Naive B cell (primary cell): ENCODE data around the gene CTDSPL. TPM values are rescaled to one million over a fixed set of nuclear protein-coding genes. Genes with fewer than 3 reads are reported as not detected.

ENCODE experiments used
- ATAC-seq, 2 donors: fragments of 150-1000 bp; cut with Tn5 transposase; 2 replicates each; pipeline ENCODE4 v1.10.0; 2021; ENCODE audit warnings: low read depth in 2 of 2, mild to moderate bottlenecking in 2 of 2, moderate library complexity in 2 of 2
- DNase-seq: peaks from one replicate; pipeline ENCODE4 v3.0.0; 2022
- H3K27ac Mint-ChIP-seq, 6 donors: one replicate each; pipeline ENCODE4 v1.8.0; 2020 to 2022; ENCODE audit warnings: mild to moderate bottlenecking in 6 of 6, mixed read lengths in 6 of 6, moderate library complexity in 5 of 6, inconsistent platforms in 2 of 6
- H3K27me3 Mint-ChIP-seq, 3 donors: one replicate each; pipeline ENCODE4 v1.8.0; 2021 to 2022; ENCODE audit warnings: mixed read lengths in 3 of 3, mild to moderate bottlenecking in 1 of 3
- H3K36me3 Mint-ChIP-seq, 2 donors: one replicate each; pipeline ENCODE4 v1.8.0; 2020 to 2022; ENCODE audit warnings: mixed read lengths in 2 of 2, inconsistent platforms in 1 of 2, mild to moderate bottlenecking in 1 of 2
- H3K4me1 Mint-ChIP-seq, 3 donors: one replicate each; pipeline ENCODE4 v1.8.0; 2020 to 2022; ENCODE audit warnings: mixed read lengths in 3 of 3, inconsistent platforms in 1 of 3, mild to moderate bottlenecking in 1 of 3, moderate library complexity in 1 of 3
- H3K4me3 Mint-ChIP-seq, 8 donors: one replicate each; pipeline ENCODE4 v1.8.0; 2020 to 2022; ENCODE audit warnings: mild to moderate bottlenecking in 8 of 8, mixed read lengths in 8 of 8, moderate library complexity in 8 of 8, inconsistent platforms in 2 of 8
- H3K9me3 Mint-ChIP-seq, 7 donors: one replicate each; pipeline ENCODE4 v1.8.0; 2020 to 2022; ENCODE audit warnings: mixed read lengths in 7 of 7, mild to moderate bottlenecking in 5 of 7, inconsistent platforms in 2 of 7, moderate library complexity in 1 of 7
- polyA plus RNA-seq, 6 donors: library from polyadenylated mRNA; unstranded; fragments of 300-500 nt; fragmentation: Illumina TruSeq; gene quantifications; one replicate each; pipeline ENCODE4 v1.2.3, GENCODE V29; 2021; ENCODE audit warnings: low read depth in 6 of 6

CTDSPL gene
- polyA plus RNA-seq, 6 donors from 2014 or later: 0.15 to 0.70 (median 0.31) TPM; not detected in 3

DNA sequence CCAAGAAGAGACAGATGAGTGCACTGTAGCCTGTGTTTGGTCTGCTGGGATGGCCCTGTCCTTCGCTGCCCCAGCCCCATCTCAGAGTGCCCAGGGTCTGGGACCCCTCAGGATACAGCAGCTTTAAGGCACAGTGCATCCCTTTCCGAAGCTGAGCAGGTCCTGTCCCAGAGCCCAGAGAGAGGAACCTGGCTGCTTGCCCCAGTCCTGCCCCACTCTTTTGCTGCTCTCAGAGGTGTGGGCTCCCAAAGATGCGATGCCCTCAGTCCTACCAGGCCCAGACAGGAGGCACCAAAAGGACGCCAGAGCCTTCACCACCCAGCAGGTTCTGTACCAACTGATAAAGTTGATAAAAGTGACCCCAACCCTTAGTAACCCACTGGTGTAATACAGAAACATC lies 159.5 kb downstream of the CTDSPL start:
- no peaks in the 10 kb centered on the region for H3K27me3 Mint-ChIP-seq
- H3K27ac Mint-ChIP-seq: peak overlapping the region in 3 of 6 donors; percentile 13 to 46 (median 40)
- peaks cover 0 to 10% of the 10 kb centered on the region in 2 donors for H3K36me3 Mint-ChIP-seq
- H3K9me3 Mint-ChIP-seq: peaks cover 0 to 5% (median under 1%) of the 10 kb centered on the region in 7 donors
- ATAC-seq (no peak), DNase-seq (no peak)
- H3K4me3 Mint-ChIP-seq: no peak overlapping the region
- peaks cover 19 to 25% (median 24%) of the 10 kb centered on the region in 3 donors for H3K4me1 Mint-ChIP-seq

DNA sequence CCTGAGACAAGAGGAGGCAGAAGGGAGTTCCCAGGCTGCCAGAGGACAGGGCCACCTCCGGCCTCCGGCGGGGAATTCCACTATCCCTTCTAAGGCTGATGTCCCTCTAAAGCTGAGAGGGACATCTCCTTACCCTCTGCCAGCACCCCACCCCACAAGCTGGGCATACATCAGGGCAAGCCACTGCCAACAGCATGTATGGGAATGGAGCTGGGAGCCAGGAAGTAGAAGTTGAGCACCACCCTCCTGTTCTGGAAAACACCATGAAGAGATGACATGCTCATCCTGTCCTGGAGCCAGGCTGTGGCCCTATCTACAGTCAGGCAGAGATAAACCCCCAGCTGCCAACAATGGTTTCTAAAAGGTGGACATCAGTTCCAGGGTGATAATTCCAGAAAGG lies 160.6 kb downstream of the CTDSPL start:
- DNase-seq (no peak), ATAC-seq (no peak)
- peak overlapping the region in 3 of 6 donors; percentile 64 to 76 (median 65) for H3K27ac Mint-ChIP-seq
- peak overlapping the region in 1 of 8 donors; percentile 92 for H3K4me3 Mint-ChIP-seq
- no peaks in the 10 kb centered on the region for H3K36me3 Mint-ChIP-seq
- H3K9me3 Mint-ChIP-seq: no peaks in the 10 kb centered on the region
- H3K27me3 Mint-ChIP-seq: no peaks in the 10 kb centered on the region
- peaks cover 19 to 25% (median 24%) of the 10 kb centered on the region in 3 donors for H3K4me1 Mint-ChIP-seq

DNA sequence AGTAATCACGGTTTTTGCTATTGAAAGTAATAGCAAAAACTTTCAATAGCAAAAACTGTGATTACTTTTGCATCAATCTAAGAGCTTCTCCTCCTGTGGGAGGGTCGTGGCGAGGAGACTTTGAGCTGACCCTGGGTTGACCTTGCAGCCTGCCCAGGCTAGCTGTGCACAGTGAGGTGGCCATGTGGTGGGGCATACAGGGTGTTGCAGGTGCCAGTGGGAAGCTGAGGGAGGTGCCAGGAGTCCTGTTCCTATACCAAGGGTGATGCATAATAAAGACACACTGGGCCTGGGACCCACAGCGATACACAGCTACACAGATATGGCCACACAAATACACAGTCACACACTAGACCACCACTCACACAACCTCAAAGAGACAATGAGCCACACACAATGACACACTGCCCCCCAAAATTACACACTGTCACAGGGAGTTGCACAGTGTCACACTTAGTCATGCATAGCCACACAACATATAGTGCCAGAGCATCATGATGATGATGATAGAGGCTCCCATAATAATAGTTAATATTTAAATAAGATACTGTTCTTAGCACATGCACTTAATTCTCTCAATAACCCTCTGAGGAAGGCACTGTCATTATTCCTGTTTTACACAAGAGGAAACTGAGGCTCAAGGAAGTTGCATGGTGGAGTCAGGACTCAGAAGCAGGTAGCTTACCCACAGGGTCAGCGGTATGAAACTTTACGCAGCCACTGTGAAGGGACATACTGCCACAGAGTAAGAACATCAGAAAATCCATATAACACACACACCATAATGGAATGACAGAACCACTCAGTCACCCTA lies 161.4 kb downstream of the CTDSPL start:
- Mint-ChIP-seq H3K9me3 (no peaks in the 10 kb centered on the region), H3K36me3 (no peaks in the 10 kb centered on the region), H3K4me3 (peak overlapping the region; percentile 87 to 99 (median 99)), H3K27ac (peak overlapping the region in 5 of 6 donors; percentile 49 to 100 (median 94)), H3K4me1 (peaks cover 19 to 26% (median 24%) of the 10 kb centered on the region in 3 donors), H3K27me3 (peaks cover 0 to 1% (median under 1%) of the 10 kb centered on the region in 3 donors)
- DNase-seq (no peak), ATAC-seq (no peak)

DNA sequence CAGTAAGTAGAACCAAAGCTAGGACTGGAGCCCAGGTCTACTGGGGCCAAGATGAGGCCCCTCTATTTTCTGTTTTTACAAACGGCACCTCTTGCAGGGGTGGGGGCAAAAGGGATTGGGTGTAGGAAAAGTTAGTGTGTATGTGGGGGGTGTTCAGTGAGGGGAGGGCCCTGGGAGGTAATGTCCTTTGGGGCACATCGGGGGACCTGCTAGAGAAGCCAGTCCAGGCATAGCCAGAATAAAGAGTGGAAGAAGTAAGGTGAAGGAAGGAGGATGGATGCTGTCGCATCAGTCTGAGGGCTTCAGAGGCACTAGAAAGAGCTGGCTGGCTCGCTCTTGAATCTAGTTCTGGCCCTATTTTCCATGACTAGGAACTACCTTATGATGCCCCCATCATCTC lies 165.2 kb downstream of the CTDSPL start:
- Mint-ChIP-seq H3K9me3 (peaks cover 0 to 2% (median 0%) of the 10 kb centered on the region in 7 donors), H3K27ac (peak overlapping the region in 1 of 6 donors; percentile 60), H3K36me3 (peaks cover 0 to 8% of the 10 kb centered on the region in 2 donors), H3K4me3 (peak overlapping the region in 3 of 8 donors; percentile 44 to 84 (median 47)), H3K4me1 (peaks cover 19 to 34% (median 31%) of the 10 kb centered on the region in 3 donors), H3K27me3 (peaks cover 10 to 31% (median 24%) of the 10 kb centered on the region in 3 donors)
- ATAC-seq (no peak), DNase-seq (no peak)

DNA sequence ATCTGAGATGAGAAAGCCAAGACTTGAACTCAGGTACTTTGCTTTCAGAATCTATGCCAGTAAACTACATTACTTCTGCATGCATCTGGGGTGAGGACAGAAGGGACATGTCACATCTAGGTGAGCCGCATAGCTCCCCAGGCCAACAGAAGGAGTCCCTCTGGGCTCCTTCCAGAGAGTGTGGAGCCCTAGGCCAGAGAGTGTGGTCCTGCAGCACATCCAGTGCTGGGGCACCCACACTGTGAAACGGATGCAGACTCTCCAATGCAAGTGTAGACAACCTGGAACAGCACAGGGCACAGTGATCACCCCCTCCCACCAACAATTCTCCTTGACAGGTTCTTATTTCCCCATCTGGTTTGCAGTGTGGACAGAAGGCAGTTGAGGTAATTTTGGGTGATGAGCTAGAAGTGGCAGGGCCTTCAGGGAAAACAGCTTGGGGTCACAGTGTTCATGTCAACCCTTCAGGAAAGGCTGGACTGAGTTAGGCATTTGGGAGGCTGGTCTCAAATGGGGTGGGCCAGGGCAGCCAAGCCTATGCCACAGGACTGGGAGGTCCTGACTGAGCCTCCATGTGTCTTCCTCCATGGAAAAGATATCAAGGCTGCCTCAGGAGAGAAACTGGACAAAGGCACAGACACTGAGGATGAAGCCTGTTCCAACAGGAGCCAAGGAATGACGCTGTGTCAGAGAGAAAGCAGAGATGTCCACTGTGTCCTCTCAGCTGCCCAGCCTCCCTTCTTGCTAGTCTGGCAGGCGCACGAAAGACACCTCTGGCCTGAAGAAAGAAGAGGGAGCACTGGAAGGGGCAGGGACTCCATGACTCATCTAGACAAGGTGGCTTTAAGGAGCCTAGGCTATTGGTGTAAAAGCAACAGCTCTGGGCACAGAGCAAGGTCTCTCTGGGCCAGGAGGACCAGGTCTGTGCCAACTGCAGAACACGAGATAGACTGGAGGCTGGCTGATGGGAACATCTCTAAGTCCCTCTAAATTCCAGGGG lies 166.1 kb downstream of the CTDSPL start:
- H3K4me3 Mint-ChIP-seq: peak overlapping the region in 7 of 8 donors; percentile 67 to 84 (median 76)
- H3K27ac Mint-ChIP-seq: no peak overlapping the region
- H3K36me3 Mint-ChIP-seq: peaks cover 0 to 8% of the 10 kb centered on the region in 2 donors
- ATAC-seq: no peak
- peaks cover 0 to 2% (median 0%) of the 10 kb centered on the region in 7 donors for H3K9me3 Mint-ChIP-seq
- peaks cover 19 to 34% (median 31%) of the 10 kb centered on the region in 3 donors for H3K4me1 Mint-ChIP-seq
- peaks cover 17 to 40% (median 33%) of the 10 kb centered on the region in 3 donors for H3K27me3 Mint-ChIP-seq
- DNase-seq: no peak

DNA sequence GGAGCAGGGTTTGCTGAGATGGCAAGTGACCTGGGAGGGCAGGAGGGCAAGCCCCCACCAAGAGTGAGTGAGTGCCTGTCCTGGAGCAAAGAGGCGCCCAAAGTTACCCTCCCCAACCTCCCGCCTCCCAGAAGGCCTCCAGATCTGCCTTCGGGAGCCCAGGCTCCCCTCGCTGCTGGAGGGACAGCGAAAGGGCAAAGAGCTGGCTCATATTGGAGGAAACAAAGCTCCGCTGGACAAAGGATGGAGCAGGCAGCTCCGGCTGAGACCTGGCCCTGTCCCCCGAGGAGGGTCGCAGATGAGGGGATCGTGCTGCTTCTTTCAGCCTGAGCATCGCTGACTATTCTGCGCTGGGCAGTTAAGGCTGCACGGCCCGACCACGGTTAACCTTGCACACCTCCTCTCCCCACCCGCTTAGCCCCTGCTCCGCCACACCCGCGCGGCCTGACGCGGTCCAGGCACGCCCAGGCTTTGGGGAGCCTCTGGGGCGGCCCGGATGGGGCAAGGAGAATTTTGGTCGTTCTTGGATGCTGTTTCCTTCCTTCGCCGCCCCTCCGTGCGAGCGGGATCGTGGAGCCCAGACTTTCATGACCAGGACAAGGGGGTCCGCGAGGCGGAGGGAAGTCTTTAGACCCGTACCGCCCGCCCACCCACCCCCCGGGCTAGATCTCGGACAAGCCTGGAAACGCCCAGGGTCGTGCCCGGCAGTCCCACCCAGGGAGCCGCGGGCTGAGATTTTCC lies 167.1 kb downstream of the CTDSPL start:
- Mint-ChIP-seq H3K4me3 (peak overlapping the region; percentile 61 to 84 (median 76)), H3K27me3 (peaks cover 25 to 50% (median 44%) of the 10 kb centered on the region in 3 donors), H3K4me1 (peaks cover 15 to 30% (median 25%) of the 10 kb centered on the region in 3 donors), H3K27ac (no peak overlapping the region), H3K9me3 (peaks cover 0 to 2% (median 0%) of the 10 kb centered on the region in 7 donors), H3K36me3 (peaks cover 0 to 19% of the 10 kb centered on the region in 2 donors)
- DNase-seq (no peak), ATAC-seq (no peak)

DNA sequence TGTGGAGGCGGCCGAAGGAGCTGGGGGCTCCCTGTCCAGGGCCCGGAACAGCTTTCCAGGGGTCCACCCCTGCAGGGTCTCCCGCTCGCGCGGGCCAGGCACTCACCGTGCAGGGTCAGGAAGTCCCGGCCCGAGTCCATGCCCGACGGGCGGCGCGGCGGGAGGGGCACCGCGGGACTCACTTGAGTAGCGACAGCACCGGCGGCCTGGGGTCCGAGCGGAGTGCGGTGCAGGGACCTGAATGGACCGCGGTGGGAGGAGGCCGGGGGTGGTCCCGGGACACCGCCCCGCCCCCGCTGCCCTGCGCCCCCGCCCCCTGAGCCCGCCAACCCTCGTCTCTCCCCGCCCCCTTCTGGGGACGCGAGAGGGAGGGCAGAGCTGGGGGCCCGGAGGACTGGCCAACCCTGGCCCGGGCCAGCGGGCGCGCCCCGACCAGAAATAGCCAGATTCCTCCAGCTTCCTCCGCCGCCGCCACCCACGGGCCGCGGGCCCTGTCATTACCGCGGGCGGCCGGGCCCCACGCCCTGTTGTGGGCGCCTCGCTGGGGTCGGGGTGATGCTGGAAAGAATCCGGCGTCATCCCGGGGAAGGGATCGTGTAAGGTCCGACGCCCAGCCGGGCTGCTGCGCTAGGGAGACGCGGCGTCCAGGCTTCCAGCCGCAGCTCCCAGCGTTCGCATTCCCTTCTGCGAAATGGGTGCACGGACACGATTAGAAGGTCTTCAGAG lies 167.9 kb downstream of the CTDSPL start, which contains the start of gene PLCD1:
Gene PLCD1, minus strand, starts transcription at position 243 of the 726 bp plus-strand sequence. Its CDS starts 103 bp downstream, at position 140.
- Mint-ChIP-seq H3K4me3 (peak within 1 kb of the TSS; percentile 67 to 84 (median 76)), H3K9me3 (peaks cover 0 to 2% (median 0%) of the 10 kb centered on the region in 7 donors), H3K36me3 (peaks cover 0 to 19% of the 10 kb centered on the region in 2 donors), H3K4me1 (peaks cover 13 to 25% (median 19%) of the 10 kb centered on the region in 3 donors), H3K27me3 (peaks cover 27 to 55% (median 49%) of the 10 kb centered on the region in 3 donors), H3K27ac (peak within 1 kb of the TSS in 1 of 6 donors; percentile 49)
- DNase-seq: peak; percentile 24
- no peak for ATAC-seq

DNA sequence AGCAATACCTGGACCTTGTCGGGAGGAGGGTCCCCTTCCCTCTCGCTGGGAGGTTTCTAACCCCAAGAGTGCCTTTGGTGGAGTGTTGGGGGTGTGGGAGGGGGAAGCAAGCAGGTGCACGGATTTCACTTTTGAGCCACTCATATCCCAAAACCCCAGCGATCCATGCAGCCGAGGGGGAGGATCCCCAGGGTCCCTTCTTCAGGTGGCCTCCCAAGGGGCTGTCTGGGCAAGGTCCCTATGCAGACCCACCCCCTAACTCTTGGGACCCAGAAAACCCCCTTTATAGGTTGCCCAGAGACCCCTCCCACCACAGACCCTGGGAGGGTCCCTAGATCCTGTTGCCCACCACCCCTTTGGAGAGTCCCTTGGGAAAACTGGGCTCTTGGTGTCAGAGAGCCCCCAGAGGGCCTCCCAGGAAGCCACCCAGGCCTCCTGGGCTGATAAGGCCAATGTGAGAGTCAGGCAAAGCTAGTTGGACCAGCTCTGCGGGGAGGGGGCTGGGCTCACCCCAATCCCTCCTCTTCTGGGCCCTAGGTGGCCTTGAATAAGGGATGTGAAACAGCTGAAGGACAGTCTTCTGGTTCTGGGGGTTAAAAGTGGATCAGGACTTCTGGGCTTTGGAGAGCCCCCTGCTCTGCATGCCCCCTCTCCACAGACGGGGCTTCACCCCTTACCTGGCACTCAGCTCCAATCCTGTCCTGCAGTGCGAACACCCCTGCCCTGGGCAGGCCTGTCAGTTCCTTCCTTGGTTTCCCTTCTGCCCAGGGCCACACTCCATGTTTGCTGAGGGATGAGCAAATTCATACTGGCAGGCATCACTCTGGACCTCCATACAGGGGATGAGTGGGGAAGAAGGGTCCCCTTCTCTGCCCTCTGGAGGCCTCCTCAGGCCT lies 168.7 kb downstream of the CTDSPL start:
- peaks cover 31 to 58% (median 51%) of the 10 kb centered on the region in 3 donors for H3K27me3 Mint-ChIP-seq
- peaks cover 0 to 19% of the 10 kb centered on the region in 2 donors for H3K36me3 Mint-ChIP-seq
- H3K9me3 Mint-ChIP-seq: peaks cover 0 to 2% (median 0%) of the 10 kb centered on the region in 7 donors
- H3K27ac Mint-ChIP-seq: peak overlapping the region in 1 of 6 donors; percentile 49
- DNase-seq: no peak
- peaks cover 7 to 19% (median 12%) of the 10 kb centered on the region in 3 donors for H3K4me1 Mint-ChIP-seq
- peak overlapping the region; percentile 10 to 77 (median 67) for H3K4me3 Mint-ChIP-seq
- ATAC-seq: no peak

DNA sequence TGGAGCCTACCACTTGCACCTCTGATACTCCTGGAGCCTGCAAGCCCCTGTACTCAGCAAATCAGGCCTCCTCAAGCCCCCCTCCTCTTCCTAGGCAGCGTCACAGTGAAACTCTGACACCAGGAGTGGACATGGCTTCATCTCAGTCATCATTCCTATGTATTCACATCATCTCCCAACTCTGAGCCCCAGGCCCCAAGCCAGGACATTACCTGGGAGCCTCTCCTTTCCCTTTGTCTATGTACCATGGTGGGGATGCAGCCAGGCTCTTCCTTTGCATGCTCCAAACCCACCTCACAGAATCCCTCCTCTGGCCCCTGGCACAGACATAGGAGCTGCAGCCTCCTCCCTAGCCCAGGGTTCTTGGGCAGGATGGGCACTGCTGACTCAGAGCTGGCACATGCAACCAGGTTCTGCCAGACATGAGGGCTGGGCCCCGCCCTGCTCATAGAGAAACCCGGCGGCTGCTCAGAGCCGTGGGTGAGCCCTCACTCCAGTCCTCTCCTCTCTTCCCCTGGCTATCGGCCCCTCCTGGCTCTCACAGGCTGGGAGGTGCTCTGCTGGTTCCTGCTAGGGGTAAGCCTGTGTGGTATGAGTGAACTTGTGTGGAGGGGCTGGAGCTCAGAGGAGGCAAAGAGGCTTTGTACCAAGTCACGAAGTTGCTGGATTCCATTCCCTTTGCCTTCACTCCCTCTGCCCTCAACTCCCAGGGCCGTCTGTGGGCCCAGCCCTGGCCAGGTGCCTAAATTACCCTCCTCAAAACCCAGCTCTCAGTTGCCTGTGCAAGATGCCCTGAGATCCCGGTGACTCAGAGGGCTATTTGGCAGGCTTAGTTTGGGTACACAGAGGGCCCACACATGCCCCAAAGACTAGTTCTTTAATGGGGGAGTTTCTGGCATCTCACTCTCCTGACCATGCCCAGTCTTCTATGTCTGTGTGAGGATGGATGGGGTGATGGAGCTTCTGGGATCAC lies 169.6 kb downstream of the CTDSPL start:
- Mint-ChIP-seq H3K27me3 (peaks cover 31 to 58% (median 51%) of the 10 kb centered on the region in 3 donors), H3K27ac (peak overlapping the region in 1 of 6 donors; percentile 86), H3K4me3 (peak overlapping the region in 5 of 8 donors; percentile 28 to 77 (median 70)), H3K36me3 (peaks cover 0 to 19% of the 10 kb centered on the region in 2 donors), H3K9me3 (peaks cover 0 to 2% (median 0%) of the 10 kb centered on the region in 7 donors), H3K4me1 (peaks cover 0 to 14% (median 6%) of the 10 kb centered on the region in 3 donors)
- no peak for DNase-seq
- no peak for ATAC-seq

DNA sequence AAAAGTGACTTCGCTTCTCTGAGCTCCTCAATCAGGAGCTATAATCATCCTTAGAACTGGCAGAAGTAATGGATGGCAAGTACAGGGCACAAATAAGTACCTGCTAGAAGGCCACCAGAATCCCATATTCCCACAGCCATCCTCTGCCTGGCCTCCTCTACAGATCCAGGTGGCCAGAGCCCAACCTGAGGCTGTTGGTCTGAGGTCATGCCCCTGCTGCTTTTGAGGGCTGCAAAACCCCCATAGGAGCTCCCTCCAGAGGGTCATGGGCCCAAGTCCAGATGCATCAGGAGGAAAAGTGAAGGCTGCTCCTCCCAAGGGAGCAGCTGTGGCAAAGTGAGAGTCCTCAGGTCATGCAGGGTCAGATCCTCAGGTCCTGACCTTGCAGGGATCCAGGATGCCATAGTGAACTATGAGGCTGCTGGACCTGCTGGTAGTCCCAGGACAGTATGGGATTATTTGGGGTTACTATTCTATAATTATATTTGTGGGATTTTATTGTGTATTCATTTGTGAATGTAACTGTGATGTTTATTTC lies 170.7 kb downstream of the CTDSPL start:
- Mint-ChIP-seq H3K4me1 (peaks cover 0 to 14% (median 8%) of the 10 kb centered on the region in 3 donors), H3K4me3 (no peak overlapping the region), H3K27me3 (peaks cover 31 to 58% (median 51%) of the 10 kb centered on the region in 3 donors), H3K36me3 (peaks cover 0 to 19% of the 10 kb centered on the region in 2 donors), H3K27ac (no peak overlapping the region), H3K9me3 (peaks cover 0 to 2% (median 0%) of the 10 kb centered on the region in 7 donors)
- ATAC-seq: no peak
- DNase-seq: no peak
